NCI-H1436 treated with DMSO at 0.1 percent for 48 hours (cell line): Measurements from ENCODE around the gene CCL27.
A peak's percentile ranks its signal among the peaks of the same experiment; 100 is the strongest.

Experiments used
- DNase-seq: peaks from one replicate; lab custom pipeline; 2025; lab: John Stamatoyannopoulos, UW

The CCL27 gene

DNA sequence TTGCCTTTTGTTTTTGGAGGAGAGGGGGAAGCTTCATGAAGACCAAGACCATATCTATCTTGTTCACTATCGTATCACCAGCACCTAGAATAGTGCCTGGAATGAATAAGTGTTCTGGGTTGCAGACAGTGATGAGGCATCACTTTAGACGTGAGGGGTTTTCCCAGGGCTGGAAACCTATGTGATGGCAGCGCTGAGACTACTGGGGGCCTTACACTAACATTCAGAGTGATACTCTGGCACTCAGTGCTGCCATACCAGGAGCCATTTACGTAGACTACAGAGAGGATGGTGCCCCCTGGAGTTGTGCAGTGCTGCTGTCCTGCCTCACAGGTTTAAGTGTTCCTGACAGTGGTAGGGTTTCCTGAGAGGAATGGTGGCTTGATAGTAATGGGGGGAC is 21.7 kb upstream of the CCL27 start:
- no peak for DNase-seq

DNA sequence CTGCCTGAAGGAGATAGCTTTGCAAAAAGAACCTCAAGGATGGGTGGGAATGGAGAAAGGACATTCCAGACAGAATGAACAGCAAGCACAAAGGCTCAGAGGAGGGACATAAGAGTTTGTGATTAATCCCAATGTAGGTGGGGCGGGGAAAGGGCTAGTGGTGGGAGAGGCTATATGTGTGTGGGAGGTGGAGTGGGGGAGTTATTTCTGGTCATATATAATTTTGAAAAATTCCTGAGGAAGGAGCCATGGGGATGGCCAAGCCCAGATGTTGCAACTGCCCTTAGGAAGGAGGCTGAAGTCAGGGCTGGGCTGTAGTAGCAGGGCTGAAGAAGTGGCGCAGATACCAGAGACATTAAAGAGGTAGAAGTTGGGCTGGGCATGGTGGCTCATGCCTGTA is 13.4 kb upstream of the CCL27 start:
- no peak for DNase-seq

DNA sequence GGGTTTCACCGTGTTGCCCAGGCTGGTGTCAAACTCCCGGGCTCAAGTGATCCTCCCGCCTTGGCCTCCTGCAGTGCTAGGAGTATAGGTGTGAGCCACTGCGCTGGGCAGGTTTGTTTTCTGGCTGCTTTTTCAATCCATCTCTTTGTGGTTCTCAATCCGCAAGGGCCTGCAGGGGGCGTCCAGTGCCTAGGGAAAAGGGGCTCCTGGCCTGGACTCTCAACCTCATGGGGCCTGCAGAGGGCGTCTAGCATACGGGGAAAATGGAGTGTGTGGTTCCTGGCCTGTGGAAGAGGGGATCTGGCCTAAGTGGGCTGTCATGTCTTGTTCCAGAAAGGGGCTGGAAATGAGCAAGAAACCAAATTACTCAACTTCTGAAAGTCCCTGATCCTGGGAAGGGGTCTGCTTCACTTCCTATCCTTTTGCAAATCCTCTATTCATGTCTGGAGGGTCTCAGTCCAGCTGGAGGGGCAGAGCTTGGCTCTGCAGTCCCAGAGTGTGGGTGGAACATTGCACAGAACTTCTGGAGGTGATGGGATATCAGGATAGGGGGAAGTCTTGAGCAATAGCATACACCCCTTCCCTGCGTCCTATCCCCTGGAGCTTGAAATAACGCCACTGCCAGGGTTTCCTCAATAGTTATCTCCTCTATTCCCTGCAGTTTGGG is 12.7 kb upstream of the CCL27 start:
- no peak for DNase-seq

DNA sequence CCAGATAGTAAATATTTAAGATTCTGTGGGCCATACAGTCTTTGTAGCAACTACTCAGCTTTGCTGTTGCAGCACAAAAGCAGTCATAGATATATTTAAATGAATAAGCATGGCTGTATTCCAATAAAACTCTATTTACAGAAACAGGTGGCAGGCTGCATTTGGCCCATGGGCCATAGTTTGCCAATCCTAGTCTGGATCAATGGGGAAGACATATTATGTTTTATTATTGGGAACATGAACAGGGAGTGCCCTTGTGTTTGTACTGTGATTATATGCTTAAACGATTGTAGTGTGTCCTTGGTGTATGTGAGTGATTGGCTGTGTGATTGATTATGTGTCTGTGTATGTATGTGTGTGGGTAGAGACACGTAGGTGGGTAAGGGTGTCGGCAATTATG is 12.0 kb upstream of the CCL27 start:
- no peak for DNase-seq

DNA sequence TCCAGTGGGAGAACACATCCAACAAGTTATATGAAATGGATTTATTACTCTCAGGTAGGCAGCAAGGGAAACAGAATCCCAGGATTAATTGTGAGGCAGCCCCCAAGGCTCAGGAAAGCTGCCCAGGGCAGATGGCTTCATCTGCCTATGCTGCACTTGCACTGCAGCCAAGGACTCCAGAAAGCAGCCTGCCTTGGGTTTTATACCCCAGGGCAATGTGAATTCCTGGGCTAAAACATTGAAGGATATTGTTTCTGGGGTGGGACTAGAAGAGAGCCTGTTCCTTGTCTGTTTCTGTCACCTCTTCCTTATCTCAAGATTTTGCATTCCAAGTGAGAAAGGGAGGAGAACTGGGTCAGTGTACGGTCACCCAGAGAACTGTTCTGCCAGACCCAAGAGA is 8.8 kb upstream of the CCL27 start:
- DNase-seq = no peak

DNA sequence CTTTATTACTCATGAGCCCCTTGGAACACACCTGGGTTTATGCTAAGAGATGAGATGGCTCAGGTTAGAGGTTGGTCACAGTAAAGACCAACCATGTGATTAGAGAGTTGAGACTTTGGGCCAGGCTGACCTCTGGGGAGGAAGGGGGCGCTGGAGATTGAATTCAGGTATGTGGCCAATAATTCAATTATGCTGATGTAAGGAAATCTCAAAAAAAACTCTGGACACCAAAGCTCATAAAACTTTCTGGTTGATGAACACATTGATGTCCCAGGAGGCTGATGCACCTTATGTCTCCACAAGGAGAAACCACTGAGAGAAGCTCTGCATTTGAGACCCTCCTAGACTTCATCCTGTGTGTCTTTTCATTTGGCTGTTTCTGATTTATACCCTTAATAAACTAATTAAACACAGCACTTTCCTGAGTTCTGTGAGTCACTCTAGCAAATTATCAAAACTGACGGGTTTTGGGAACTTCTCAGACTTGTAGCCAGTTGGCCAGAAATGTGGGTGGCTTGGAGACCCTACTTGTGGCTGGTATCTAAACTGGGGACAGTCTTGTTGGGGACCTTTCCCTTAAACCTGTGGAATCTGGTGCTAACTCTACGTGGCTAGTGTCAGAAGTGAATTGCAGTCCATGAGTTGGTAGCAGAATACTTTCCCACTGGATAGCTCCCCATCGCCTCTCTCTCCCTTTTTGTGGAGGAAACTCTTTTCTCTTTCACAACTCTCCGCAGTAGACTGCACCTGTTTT is 7.5 kb upstream of the CCL27 start:
- no peak for DNase-seq

DNA sequence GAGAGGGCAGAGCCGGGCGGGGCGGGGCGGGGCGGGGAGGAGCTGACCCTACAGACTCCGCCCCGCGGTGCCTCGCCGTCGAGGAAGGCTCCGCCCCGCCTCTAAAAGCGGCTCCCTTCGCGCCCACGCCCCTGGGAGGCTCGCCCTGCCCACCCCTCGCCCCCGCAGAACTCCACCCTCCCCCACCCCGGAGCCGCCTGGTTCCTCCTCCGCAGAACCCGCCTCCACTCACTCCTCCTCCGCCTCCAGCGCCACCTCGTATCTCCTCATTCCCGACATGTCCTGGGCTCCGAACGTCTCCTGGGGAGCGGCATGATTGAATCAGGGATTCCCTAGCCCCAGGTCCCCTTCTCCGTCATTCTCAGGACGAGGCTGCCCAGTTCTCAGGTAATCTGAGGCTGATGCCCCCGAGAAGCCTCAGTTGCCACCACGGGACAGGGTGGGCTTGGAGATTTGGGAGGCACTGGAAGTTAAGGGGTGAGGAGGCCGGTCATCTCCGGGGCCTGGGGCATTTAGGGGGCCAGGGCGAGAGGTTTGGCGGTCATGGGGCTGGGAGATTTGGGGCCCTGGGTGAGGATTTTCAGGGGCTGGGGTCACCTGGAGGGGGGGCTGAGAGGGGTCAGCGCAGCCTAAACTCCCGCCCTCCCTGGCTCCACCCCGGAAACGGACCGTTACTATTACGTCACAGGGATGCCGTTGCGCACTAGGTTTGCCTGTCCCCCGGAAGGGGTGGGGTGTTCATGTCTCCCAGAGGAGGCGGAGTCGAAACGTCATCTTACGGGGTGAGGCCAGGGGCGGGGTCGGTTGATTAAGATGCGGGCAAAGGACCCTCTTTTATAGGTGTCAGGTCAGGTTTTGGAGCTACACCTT is 3.2 kb upstream of the CCL27 start:
- peak; percentile 68 for DNase-seq

DNA sequence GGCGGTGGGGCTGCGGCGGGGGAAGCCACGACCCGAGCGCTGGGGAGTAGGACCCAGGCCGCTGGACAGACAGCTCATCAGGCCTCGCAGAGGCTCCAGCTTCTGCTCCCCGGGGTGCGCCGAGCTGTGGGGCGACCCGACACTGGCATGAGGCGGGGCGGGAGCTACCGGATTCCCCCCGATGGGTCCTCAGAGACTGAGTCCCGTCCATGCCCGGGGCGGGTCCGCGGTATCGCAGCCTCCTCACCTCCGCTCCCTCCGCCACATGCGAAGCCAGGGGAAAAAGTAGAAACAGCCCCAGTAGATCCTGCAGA is 2.6 kb upstream of the CCL27 start:
- no peak for DNase-seq

DNA sequence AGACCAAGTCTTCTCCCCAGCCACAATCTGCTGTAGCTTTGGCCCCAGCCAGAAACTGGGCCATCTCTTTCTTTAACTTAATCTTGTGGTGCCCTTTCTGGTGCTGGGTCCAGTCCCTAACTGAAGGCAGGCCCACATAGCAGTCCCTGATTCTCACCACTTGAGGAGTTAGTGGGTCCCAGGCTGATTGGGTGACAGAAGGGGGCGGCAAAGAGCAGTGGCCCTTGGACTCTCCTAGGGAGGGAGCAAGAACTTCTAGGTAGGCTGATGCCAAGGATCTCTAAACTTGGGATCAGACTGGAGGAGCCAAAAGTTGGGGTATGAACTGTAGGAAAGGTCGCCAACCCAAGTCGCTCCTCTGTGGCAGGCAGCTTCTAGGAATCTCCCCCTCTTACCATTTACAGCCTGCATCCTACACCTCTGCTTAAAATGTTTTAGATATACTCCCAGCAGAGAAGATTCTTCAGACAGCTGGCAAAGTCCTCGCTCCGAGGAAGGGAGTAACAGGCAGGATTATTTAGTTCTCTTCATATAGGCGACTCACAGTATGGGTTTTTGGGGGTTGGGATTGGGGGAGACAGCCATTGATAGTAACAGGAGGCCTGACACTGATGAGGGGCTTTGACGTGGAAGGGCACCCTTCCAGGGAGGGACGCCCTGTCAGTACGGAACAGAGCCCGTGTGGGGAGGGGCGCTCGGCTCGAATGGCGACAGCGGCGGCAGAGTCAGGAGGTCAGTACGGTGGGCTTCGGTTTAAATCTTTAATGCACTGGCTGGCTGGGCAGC is 2.0 kb upstream of the CCL27 start:
- DNase-seq = no peak

DNA sequence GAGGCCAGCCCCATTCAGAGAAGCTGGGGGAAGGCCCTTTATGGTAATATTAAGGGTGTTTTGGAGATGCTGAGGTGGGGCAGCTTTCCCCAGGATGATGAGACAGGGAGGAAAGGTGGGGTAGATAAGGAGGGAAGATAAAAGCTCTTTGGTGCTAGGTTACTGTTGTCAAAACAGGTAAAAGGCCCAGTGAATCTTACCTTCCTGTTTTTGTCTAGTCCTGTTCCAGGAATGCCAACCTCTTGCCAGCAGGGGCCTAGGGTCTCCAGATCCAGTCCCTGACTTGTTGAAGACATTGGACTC is 797 bp upstream of the CCL27 start:
- no peak for DNase-seq

DNA sequence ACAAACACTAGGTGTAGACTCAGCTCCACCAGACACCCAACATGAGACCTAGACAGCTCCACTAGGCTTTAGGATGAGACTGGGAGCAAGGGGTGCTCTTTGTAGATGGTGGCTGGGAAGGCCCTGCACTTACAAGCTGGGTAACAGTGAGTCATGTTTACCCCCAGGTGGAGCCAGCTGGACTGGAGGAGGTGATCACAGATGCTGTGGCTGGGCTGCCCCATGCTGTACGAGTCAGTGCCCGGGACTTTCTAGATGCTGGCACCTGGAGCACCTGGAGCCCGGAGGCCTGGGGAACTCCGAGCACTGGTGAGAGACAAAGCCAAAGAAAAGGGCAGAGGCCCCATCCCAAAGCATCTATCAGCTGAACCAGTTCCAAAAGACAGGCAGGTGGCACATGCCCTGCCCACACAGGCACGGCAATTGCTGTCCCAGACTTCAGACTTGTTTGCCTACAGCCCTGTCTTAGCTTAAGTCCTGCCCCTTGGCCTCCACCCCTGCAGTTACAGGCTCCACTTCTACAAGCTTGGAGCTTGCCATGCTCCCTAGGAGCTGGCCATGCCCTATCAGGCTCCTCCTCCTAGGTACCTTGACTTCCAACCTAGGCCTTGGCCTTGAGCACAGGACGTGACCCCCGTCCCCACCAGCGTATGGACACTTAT is 2.7 kb downstream of the CCL27 start:
- DNase-seq = no peak

DNA sequence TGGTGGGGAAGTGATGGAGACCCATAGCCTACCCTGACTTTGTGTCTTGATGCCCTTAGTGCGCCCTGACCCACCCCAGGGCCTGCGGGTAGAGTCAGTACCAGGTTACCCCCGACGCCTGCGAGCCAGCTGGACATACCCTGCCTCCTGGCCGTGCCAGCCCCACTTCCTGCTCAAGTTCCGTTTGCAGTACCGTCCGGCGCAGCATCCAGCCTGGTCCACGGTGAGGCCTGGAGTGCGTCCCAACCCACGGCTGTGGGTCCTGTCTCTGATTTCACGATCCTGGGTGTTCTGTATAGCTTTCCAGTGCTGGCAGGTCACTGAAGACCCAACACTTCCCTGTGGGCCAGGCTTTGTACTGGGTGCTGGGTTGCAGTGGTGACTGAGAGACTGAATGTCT is 4.0 kb downstream of the CCL27 start:
- DNase-seq = no peak

DNA sequence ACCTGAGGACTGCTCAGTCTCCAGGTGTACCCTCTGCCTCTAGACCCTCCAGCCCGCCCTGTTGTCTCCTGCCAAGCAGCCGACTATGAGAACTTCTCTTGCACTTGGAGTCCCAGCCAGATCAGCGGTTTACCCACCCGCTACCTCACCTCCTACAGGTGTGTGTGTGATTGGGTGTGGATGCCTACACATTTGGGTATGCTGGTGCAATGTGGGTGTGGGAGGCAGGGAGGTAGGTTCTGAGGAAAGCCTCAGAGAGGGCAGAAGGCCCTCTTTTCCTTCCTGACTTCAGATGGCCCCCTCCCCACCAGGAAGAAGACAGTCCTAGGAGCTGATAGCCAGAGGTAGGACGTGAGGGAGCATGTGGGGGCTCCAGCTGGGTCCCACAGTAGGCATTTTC is 5.5 kb downstream of the CCL27 start:
- no peak for DNase-seq

DNA sequence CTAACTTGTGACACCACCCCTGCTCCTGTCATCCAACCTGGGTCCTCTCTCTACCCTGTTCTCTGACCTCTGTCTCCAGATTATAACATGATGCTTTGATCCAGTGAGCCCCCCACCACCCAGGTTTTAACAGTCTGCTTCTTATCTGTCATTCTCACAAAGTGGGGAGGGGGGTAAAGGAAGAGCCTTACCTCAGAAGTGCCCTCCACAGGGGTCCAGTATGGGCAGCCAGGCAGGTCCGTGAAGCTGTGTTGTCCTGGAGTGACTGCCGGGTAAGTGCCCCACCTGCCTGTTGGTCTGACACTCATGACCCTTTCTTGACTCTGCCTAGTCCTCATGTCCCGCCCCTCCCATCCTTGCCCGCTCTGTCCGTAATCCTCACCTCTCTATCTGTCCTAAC is 7.1 kb downstream of the CCL27 start:
- DNase-seq = no peak

DNA sequence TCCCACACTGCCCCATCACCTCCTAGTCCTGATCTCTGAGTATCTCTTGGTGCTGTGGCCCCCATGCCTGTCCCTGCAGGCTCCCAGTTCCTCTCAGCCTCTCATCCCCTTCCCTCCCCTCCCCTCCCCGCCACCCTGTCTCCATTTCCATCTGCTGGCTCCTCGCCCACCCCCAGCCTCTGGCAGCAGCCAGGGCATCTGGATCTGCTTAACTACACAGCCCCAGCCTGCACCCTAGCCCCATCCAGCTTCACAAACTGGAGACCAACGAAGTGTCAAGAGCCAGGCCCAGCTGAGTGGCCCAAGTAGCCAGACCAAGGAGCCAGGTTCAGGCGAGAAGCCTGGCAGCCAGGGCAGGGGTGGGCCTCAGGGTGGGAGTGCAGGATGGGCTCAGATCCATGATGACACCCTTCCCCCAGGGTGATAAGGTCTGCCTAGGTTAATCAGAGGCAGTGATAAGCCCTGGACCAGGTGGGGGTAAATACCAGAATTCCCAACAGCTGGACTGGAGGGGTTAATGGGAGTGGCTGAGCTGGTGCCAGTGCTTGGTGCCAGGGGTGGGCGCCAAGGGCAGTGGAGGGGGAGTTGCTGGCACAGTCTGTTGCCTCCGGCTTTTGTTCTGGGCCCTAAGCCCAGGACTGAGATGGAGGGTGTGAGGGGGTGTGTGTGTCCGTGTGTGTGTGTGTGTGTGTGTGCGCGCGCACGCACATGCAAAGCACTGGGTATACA is 8.0 kb downstream of the CCL27 start:
- DNase-seq = no peak

DNA sequence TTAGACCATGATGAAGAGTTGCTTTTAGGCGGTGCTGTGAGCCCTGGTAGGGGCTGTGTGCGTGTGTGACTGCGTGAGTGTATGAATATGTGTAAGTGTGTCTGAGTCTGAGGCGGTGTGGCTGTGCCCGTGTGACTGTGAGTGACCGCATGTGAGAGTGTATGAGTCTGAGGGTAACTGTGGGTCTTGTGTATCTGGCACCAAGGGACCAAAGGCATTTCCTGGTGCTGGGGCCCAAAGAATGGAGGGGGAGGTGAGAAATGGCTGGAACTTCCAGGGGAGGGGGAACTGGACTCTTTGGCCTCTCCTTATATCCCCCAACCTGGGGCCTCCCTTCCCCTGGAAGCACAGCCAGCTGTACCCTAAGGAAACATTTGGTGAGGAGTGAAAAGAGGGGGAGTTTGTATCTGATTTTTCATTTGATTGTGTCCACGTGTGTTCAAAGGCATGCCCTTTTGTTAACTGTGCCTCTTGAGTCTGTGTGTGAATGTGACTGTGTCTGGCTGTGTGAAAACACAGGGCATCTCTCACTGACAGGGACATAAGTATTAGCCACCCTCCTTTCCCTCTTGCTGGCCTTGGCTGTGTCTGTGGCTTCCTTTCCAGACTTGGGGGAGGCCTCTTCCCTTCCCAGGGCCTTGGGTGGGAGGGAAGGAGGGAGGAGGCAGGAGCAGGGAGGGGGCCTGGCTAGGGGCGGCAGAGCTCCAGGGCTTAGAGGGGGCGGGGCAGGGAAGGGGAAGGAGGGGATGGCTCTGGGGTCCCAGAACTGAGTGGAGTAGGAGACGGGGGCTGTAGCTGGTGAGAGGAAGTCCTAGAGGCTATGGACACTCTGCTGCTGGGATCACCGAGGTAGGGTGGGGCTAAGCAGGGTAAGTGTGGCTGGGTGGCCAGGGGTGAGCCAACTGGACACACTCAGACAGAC is 9.0 kb downstream of the CCL27 start:
- DNase-seq = no peak

DNA sequence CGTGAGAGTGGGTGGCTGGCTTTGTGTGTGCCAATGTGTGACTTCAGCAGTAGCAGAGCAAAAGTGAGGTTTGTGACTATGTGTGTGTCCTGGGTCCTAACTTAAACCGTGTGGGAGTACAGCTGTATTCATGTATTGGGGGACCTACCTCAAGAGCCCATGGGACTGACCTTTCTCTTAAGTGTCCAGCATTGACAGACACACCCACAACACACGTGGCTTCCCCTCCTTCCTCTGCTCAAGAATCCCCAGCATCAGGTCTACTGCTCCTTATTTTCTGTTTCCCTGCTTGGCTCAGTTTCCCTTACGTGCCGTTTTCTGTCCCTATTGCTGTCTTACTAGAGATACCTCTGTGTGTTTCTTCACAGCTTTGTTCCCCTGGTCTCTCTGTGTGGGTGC is 9.9 kb downstream of the CCL27 start:
- no peak for DNase-seq

DNA sequence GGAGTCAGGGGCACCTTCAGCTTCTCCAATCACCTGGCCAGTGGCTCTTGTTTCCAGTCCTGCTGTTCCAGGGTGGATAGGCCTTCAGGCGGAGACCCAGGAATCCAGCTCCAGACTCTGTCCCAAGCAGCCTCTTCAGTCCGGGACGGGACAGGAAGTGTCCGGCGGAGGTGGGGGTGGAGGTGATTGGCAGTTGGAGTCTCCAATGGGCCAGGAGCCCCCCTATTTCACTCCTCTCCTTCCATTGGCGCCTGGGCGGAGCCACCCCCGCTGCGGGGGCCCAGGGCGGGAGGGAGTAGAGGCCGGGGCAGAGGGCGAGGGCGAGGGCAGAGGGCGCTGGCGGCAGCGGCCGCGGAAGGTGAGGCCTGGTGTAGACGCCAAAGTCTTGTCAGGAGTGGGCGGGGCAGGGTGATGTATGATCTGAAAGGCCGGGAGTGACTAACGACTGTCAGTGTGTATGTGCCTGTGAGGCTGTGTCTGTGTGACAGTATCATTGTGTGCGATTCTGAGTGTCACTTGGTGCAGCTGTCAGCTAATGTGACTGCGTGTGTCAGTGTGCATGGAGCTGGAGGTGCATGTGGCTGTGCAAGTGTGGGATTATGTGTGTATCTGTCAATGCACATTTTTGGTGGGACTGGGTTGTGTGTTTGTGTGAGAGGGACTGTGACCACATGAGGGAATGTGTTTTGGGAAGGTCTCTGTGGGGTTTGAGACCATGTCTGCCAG is 10.4 kb downstream of the CCL27 start, which contains the start of gene IL11RA:
Gene IL11RA, plus strand, starts transcription at position 310 of the 726 bp plus-strand sequence. CDS start 3,033 bp downstream, outside the sequence.
- no peak for DNase-seq

DNA sequence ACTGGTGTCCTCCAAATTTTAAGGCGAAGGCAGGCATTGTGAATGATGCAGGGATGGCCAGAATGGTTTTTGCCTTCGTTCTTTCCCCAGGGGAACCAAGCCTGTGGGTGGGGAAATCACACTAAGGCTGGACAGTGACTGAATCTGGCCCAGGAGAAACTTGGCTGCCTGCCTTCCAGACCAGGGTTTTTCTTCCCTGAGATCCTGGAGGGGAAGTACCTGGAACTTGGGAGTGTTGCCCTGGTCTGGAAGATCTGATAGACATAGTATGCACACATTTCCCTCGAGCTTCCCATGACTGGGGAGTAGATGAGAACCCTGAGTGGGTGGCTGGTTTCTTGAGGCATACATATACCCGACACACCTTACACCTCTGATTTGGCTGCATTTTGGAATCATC is 11.1 kb downstream of the CCL27 start:
- no peak for DNase-seq
